Stimulated activated naive CD4-positive, alpha-beta T cell (primary cell): ENCODE measurements around the gene FRG2C.
"Not testable (repeated sequence)": the region's sequence is repeated elsewhere in the genome, so short reads cannot be mapped to it uniquely, and the experiment has no call there.

Experiments
- DNase-seq, 6 experiments: peaks; one replicate each; lab custom pipeline; 2025; lab: John Stamatoyannopoulos, UW

FRG2C gene

GRCh38 chr3:75669348-75670297, 5.5 kb downstream of the FRG2C start:
- DNase-seq: not testable (repeated sequence)

- DNase-seq: not testable (repeated sequence)
These were observed 6.5 kb downstream of the FRG2C start for GRCh38 chr3:75670298-75671286.

GRCh38 chr3:75671287-75672139, 7.4 kb downstream of the FRG2C start:
- not testable (repeated sequence) for DNase-seq

- not testable (repeated sequence) for DNase-seq
These were observed 8.1 kb downstream of the FRG2C start for GRCh38 chr3:75672140-75672775.

- not testable (repeated sequence) for DNase-seq
These were observed 19.8 kb downstream of the FRG2C start for GRCh38 chr3:75683965-75684364.

GRCh38 chr3:75687323-75687722, 23.2 kb downstream of the FRG2C start:
- no peak for DNase-seq

- DNase-seq: no peak
These were observed 27.9 kb downstream of the FRG2C start for GRCh38 chr3:75692061-75692460.
